Neuronal stem cell (in vitro differentiated cells): ENCODE results near the gene ZBTB24.

Experiments
- DNase-seq: peaks from one replicate; pipeline ENCODE4 v3.0.0-alpha.2; 2013; ENCODE audit warnings: low spot score
- H2AFZ ChIP-seq: one replicate; pipeline ENCODE4 v1.6.1; 2013; ENCODE audit warnings: mild to moderate bottlenecking, low read length, inconsistent platforms
- H2AK5ac ChIP-seq: 2 replicates; pipeline ENCODE4 v1.6.1; 2013; ENCODE audit warnings: low read depth, mild to moderate bottlenecking, inconsistent platforms, low read length, moderate library complexity, mixed read lengths
- H2BK120ac ChIP-seq: 2 replicates; pipeline ENCODE4 v1.6.1; 2013; ENCODE audit warnings: low read depth, mild to moderate bottlenecking, inconsistent platforms, low read length, moderate library complexity, mixed read lengths
- H2BK12ac ChIP-seq: one replicate; pipeline ENCODE4 v1.6.1; 2013; ENCODE audit warnings: low read length, inconsistent platforms
- H2BK15ac ChIP-seq: 2 replicates; pipeline ENCODE4 v1.6.1; 2013; ENCODE audit warnings: mild to moderate bottlenecking, low read length, inconsistent platforms, mixed read lengths
- H2BK5ac ChIP-seq: one replicate; pipeline ENCODE4 v1.6.1; 2013; ENCODE audit warnings: inconsistent platforms, mild to moderate bottlenecking, low read length, moderate library complexity
- H3K14ac ChIP-seq: one replicate; pipeline ENCODE4 v1.6.1; 2013; ENCODE audit warnings: low read length, inconsistent platforms
- H3K18ac ChIP-seq: 2 replicates; pipeline ENCODE4 v1.6.1; 2013; ENCODE audit warnings: low read length, inconsistent platforms
- H3K23ac ChIP-seq: 2 replicates; pipeline ENCODE4 v1.6.1; 2013; ENCODE audit warnings: low read depth, mild to moderate bottlenecking, mixed read lengths, low read length, inconsistent platforms; ENCODE audit not compliant: poor library complexity
- H3K27ac ChIP-seq: replicated peaks from 3 replicates; pipeline ENCODE4 v1.5.1; 2013; ENCODE audit warnings: low read length, inconsistent platforms
- H3K27me3 ChIP-seq, 3 experiments: 2 replicates each; pipeline ENCODE4 v1.6.1; 2013; ENCODE audit warnings: low read length in 3 of 3, mild to moderate bottlenecking in 2 of 3, inconsistent platforms in 1 of 3, low read depth in 1 of 3, mixed read lengths in 1 of 3, moderate library complexity in 1 of 3; ENCODE audit not compliant: control insufficient read depth in 3 of 3, insufficient read depth in 3 of 3
- H3K36me3 ChIP-seq, 2 donors: replicated peaks in 1 of 2; 2 replicates each; pipeline ENCODE4 v1.6.1; 2013; ENCODE audit warnings: low read length in 2 of 2; ENCODE audit not compliant: control insufficient read depth in 2 of 2, insufficient read depth in 2 of 2
- H3K4ac ChIP-seq: 2 replicates; pipeline ENCODE4 v1.6.1; 2013; ENCODE audit warnings: inconsistent platforms, mild to moderate bottlenecking, low read length, moderate library complexity
- H3K4me1 ChIP-seq, 2 donors: 1 replicate in 1 of 2; 2 replicates in 1 of 2; pipeline ENCODE4 v1.6.1; 2013; ENCODE audit warnings: low read length in 2 of 2, low read depth in 1 of 2; ENCODE audit not compliant: control insufficient read depth in 2 of 2, insufficient read depth in 1 of 2
- H3K4me2 ChIP-seq: one replicate; pipeline ENCODE4 v1.6.1; 2013; ENCODE audit warnings: mild to moderate bottlenecking, low read length, inconsistent platforms; ENCODE audit not compliant: insufficient read depth, poor library complexity, severe bottlenecking
- H3K4me3 ChIP-seq, 2 donors: 2 replicates each; pipeline ENCODE4 v1.5.1; 2013; ENCODE audit warnings: low read length in 2 of 2, mild to moderate bottlenecking in 2 of 2, inconsistent platforms in 1 of 2, moderate library complexity in 1 of 2
- H3K79me1 ChIP-seq: one replicate; pipeline ENCODE4 v1.6.1; 2013; ENCODE audit warnings: low read depth, mild to moderate bottlenecking, inconsistent platforms, low read length, moderate library complexity
- H3K9ac ChIP-seq: one replicate; pipeline ENCODE4 v1.6.1; 2013; ENCODE audit warnings: mild to moderate bottlenecking, low read depth, low read length, inconsistent platforms; ENCODE audit not compliant: poor library complexity
- H3K9me3 ChIP-seq, 2 donors: replicated peaks in 1 of 2; 2 replicates each; pipeline versions ENCODE3 to v1.6.1; 2013; ENCODE audit warnings: low read length in 2 of 2, mild to moderate bottlenecking in 2 of 2, inconsistent platforms in 1 of 2, low read depth in 1 of 2, mixed read lengths in 1 of 2, moderate library complexity in 1 of 2; ENCODE audit not compliant: control insufficient read depth in 2 of 2, insufficient read depth in 1 of 2
- H4K8ac ChIP-seq: one replicate; pipeline ENCODE4 v1.6.1; 2013; ENCODE audit warnings: low read depth, mild to moderate bottlenecking, inconsistent platforms, low read length, moderate library complexity
- H4K91ac ChIP-seq: one replicate; pipeline ENCODE4 v1.6.1; 2013; ENCODE audit warnings: low read length, low read depth, mild to moderate bottlenecking, inconsistent platforms; ENCODE audit not compliant: poor library complexity
- WGBS, 2 donors: extraction: QIAGEN DNeasy Blood & Tissue Kit; methylation state at CpG; one replicate each; pipeline ENCODE4 v1.1.7; 2013; ENCODE audit warnings: missing lambda C conversion rate in 2 of 2, mixed read lengths in 1 of 2; ENCODE audit not compliant: insufficient read length in 2 of 2, insufficient replicate concordance in 1 of 2; ENCODE audit errors: extremely low coverage in 2 of 2; 5-methylcytosine and 5-hydroxymethylcytosine counted together

Gene ZBTB24

DNA sequence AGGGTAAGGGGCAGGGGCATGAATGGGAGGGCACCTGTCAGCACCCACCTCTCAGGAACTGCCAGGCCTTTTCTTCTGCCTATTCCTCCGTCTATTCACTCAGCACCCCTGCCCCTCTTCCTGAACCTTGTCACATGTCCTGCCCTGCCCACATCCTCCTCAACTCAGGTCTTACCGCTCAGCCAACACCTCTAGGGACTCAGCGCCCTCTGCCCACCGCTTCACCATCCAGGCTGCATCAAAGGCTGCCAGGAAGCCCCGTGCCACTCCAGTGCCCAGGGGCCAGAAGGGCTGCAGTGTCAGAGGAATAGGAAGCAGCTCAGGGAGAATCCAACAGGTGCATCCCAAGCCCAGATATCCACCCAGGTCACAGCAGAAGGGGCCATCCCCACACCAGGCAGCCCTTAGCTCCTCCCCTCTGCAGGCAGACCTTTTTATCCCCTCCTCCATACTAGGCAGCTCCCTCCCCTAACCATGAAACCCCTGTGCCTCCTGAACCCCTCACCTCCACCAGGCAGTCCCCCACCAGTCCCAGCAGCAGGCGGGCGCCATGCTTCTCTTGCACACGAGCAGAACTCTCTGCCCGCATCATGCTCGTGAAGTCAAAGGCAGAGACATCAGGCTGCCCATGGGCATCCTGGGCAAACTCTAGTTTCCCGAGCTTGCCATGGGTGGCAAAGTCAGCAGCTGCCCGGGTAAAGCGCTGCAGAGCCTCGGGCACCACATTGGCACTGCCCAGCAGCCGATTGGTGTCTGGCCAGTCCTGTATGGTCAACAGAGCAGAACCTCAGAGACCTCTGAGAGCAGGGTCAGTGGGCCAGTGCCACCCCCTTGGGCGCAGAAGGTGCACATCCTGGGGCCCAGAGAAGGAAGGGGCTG, 33.0 kb downstream of the ZBTB24 start:
- no peak overlapping the region for H3K27ac ChIP-seq
- H2BK120ac ChIP-seq = no peak overlapping the region
- H4K91ac ChIP-seq = no peak overlapping the region
- H2AFZ ChIP-seq = no peak overlapping the region
- no peak overlapping the region for H3K14ac ChIP-seq
- H3K4me2 ChIP-seq = no peak overlapping the region
- H2BK5ac ChIP-seq = no peak overlapping the region
- H3K9ac ChIP-seq = no peak overlapping the region
- H3K4me1 ChIP-seq = peaks cover 5 to 11% of the 10 kb centered on the region in 2 donors
- no peaks in the 10 kb centered on the region for H3K9me3 ChIP-seq
- no peak overlapping the region for H2BK12ac ChIP-seq
- H3K4me3 ChIP-seq = no peak overlapping the region
- no peak overlapping the region for H3K18ac ChIP-seq
- no peak overlapping the region for H2BK15ac ChIP-seq
- H3K79me1 ChIP-seq = peaks cover 9% of the 10 kb centered on the region
- H2AK5ac ChIP-seq = no peak overlapping the region
- no peak for DNase-seq
- no peak overlapping the region for H4K8ac ChIP-seq
- no peak overlapping the region for H3K23ac ChIP-seq
- no peaks in the 10 kb centered on the region for H3K27me3 ChIP-seq
- no peak overlapping the region for H3K4ac ChIP-seq
- WGBS, 2 donors = no CpG with 5 or more reads among the region's 16 CpGs
- H3K36me3 ChIP-seq = peaks cover 32 to 55% of the 10 kb centered on the region in 2 donors

DNA sequence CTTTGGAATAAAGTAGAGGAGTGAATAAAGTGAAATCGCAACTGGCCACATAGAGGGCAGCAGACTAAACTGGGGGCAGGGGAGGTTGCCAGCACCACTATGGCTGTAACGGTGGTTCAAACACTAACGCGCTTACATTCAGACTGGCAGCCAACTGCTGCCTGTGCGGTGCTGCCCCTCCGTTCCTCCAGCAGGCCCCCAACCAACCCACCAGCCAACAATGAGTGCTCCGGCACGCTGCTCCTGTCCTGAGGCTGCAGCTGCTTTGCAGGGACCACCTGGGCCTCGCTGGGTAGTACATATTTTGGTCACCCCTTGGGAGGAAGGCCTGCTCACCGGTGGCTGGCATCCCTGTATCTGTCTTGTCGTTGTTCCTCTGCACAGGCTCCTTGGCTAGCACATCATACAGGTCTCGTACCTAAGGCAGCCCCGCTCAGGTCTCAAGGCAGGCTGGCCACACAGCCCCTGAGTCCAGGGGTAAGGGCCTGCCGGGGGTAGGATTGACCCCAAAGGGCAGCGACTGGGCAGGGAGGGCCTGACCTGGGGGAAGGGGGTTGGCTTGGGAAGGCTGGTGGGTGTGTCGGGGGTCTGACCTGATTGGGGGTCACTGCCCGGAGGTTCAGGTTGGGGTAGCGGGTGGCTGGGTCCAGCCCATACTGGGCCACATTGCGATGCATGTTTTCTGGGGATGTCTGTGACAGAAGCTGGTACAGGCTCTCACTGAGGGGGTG, 33.8 kb downstream of the ZBTB24 start:
- Histone ChIP-seq H3K9me3 (no peaks in the 10 kb centered on the region), H3K79me1 (peaks cover 9% of the 10 kb centered on the region), H2BK12ac (no peak overlapping the region), H2BK120ac (no peak overlapping the region), H2BK15ac (no peak overlapping the region), H3K18ac (no peak overlapping the region), H3K27me3 (no peaks in the 10 kb centered on the region), H3K9ac (peak overlapping the region; percentile 38), H2AK5ac (no peak overlapping the region), H3K23ac (no peak overlapping the region), H4K8ac (no peak overlapping the region), H3K36me3 (peaks cover 39 to 62% of the 10 kb centered on the region in 2 donors), H2AFZ (no peak overlapping the region), H3K14ac (no peak overlapping the region), H3K4me3 (peak overlapping the region in 1 of 2 donors; percentile 35), H3K4ac (no peak overlapping the region), H2BK5ac (no peak overlapping the region), H3K27ac (no peak overlapping the region), H3K4me2 (no peak overlapping the region), H3K4me1 (peaks cover under 1 to 7% of the 10 kb centered on the region in 2 donors), H4K91ac (no peak overlapping the region)
- WGBS, 2 donors = no CpG with 5 or more reads among the region's 19 CpGs
- no peak for DNase-seq

DNA sequence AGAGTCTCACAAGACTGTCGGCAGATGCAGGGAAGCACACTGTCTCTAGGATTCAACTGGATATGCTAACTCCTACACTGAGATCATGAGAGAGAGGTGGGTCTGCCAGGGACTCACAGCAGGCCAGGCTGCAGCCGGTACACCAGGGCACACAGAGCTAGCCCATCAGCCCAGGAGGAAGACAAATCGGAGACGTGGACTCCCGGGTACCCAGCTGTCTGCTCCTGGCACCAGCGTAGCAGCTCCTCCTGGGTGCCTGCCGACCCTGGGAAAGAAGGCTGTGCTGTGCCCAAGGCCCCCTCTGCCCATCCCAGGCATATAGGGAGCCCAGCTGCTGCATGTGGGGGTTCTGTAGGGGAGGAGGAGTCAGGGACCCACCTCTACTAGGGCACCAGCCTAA, 34.4 kb downstream of the ZBTB24 start:
- H2AFZ ChIP-seq = no peak overlapping the region
- no peak overlapping the region for H3K14ac ChIP-seq
- no peak overlapping the region for H3K4ac ChIP-seq
- H4K8ac ChIP-seq = no peak overlapping the region
- H2BK5ac ChIP-seq = no peak overlapping the region
- H4K91ac ChIP-seq = no peak overlapping the region
- H3K79me1 ChIP-seq = peaks cover 4% of the 10 kb centered on the region
- H3K4me2 ChIP-seq = no peak overlapping the region
- H3K18ac ChIP-seq = no peak overlapping the region
- H2AK5ac ChIP-seq = no peak overlapping the region
- WGBS, 2 donors = no CpG with 5 or more reads among the region's 7 CpGs
- H3K36me3 ChIP-seq = peaks cover 45 to 66% of the 10 kb centered on the region in 2 donors
- H3K4me3 ChIP-seq = no peak overlapping the region
- peaks cover 0 to 1% of the 10 kb centered on the region in 2 donors for H3K4me1 ChIP-seq
- no peak for DNase-seq
- H3K27me3 ChIP-seq = no peaks in the 10 kb centered on the region
- no peak overlapping the region for H2BK120ac ChIP-seq
- H2BK15ac ChIP-seq = no peak overlapping the region
- no peaks in the 10 kb centered on the region for H3K9me3 ChIP-seq
- H3K23ac ChIP-seq = no peak overlapping the region
- no peak overlapping the region for H3K9ac ChIP-seq
- H3K27ac ChIP-seq = no peak overlapping the region
- no peak overlapping the region for H2BK12ac ChIP-seq
